Suprapubic skin (tissue), 3 donors: ENCODE data around the gene KLHDC9.

ENCODE experiments used
- CTCF ChIP-seq, 2 donors: fragments of 200-600 bp in 1 of 2; fragments of 450-650 bp in 1 of 2; sonication (generic) in 1 of 2; IDR thresholded peaks; one replicate each; pipeline ENCODE4 v1.5.1; 2016 to 2019; ENCODE audit warnings: antibody characterized with exemption in 2 of 2, mild to moderate bottlenecking in 1 of 2, moderate library complexity in 1 of 2
- POLR2A ChIP-seq, 2 donors: fragments of 450-650 bp; IDR thresholded peaks; one replicate each; pipeline ENCODE4 v1.6.1; 2017; ENCODE audit warnings: antibody characterized with exemption in 2 of 2, mild to moderate bottlenecking in 2 of 2, moderate library complexity in 2 of 2

- TF ChIP-seq CTCF (IDR thresholded peaks at IDR 0.05) (no peak), POLR2A (IDR thresholded peaks at IDR 0.05) (no peak)
Observed at GRCh38 chr1:161140755-161141400, 42.7 kb downstream of the KLHDC9 start.
